Bronchial epithelial cell (primary cell): ENCODE measurements around the gene ABITRAM. TPM values are rescaled to one million over a fixed set of nuclear protein-coding genes. Genes with fewer than 3 reads are reported as not detected.
"Not testable (repeated sequence)": the region's sequence is repeated elsewhere in the genome, so short reads cannot be mapped to it uniquely, and the experiment has no call there.

Experiments used
- DNase-seq: peaks from one replicate; pipeline ENCODE4 v3.0.0-alpha.2; 2010; ENCODE audit warnings: low read depth
- FAIRE-seq: peaks from 2 replicates; lab custom pipeline; 2011; peaks lifted over from hg19 to GRCh38; lab: Jason Lieb, UNC
- H3K27me3 ChIP-seq: 2 replicates; pipeline ENCODE4 v1.5.1; 2011; ENCODE audit warnings: low read length; ENCODE audit not compliant: control insufficient read depth, insufficient read depth
- H3K36me3 ChIP-seq: 2 replicates; pipeline ENCODE4 v1.5.1; 2011; ENCODE audit warnings: low read length; ENCODE audit not compliant: control insufficient read depth, insufficient read depth
- H3K4me3 ChIP-seq: 2 replicates; pipeline ENCODE4 v1.5.1; 2011; ENCODE audit warnings: mild to moderate bottlenecking, low read depth, low read length, control low read depth
- CTCF ChIP-seq: IDR thresholded peaks from 2 replicates; pipeline ENCODE4 v1.5.1; 2011; ENCODE audit warnings: mild to moderate bottlenecking, moderate library complexity, low read length, control low read depth, inconsistent platforms; ENCODE audit not compliant: insufficient read depth, severe bottlenecking
- total RNA-seq: library from RNA; depleted of rRNA; stranded (reverse); fragments of >200 nt; gene quantifications from 2 replicates; pipeline ENCODE4 v1.2.1, GENCODE V29; 2014

ABITRAM gene
- total RNA-seq, 1 donor from 2014 or later, result 8.2 TPM

- FAIRE-seq, result peak; percentile 13
- Histone ChIP-seq H3K36me3 (no peaks in the 10 kb centered on the region), H3K27me3 (no peaks in the 10 kb centered on the region), H3K4me3 (no peak overlapping the region)
- no peak for DNase-seq
- TF ChIP-seq CTCF, result no peak
Observed at GRCh38 chr9:108963459-108964143, 29.4 kb downstream of the ABITRAM start.

- DNase-seq, result no peak
- TF ChIP-seq CTCF, result no peak
- Histone ChIP-seq H3K4me3 (no peak overlapping the region), H3K27me3 (no peaks in the 10 kb centered on the region), H3K36me3 (no peaks in the 10 kb centered on the region)
- no peak for FAIRE-seq
Observed at GRCh38 chr9:108967916-108968315, 33.7 kb downstream of the ABITRAM start.

- FAIRE-seq, DNase-seq, H3K27me3 ChIP-seq, H3K4me3 ChIP-seq, H3K36me3 ChIP-seq: not testable (repeated sequence)
Observed at GRCh38 chr9:108971392-108971791, 37.2 kb downstream of the ABITRAM start.

GRCh38 chr9:108972186-108972585 is 38.0 kb downstream of the ABITRAM start:
- no peak for DNase-seq
- TF ChIP-seq CTCF, result no peak
- H3K36me3 ChIP-seq, result no peaks in the 10 kb centered on the region

GRCh38 chr9:108972626-108973209 is 38.5 kb downstream of the ABITRAM start:
- TF ChIP-seq CTCF, result no peak
- Histone ChIP-seq H3K36me3 (no peaks in the 10 kb centered on the region), H3K27me3 (no peaks in the 10 kb centered on the region), H3K4me3 (no peak overlapping the region)
- FAIRE-seq (no peak), DNase-seq (no peak)

More at GRCh38 chr9:108972186-108972585, 38.0 kb downstream of the ABITRAM start:
- FAIRE-seq, result no peak
- H3K4me3 ChIP-seq, result no peak overlapping the region
- H3K27me3 ChIP-seq, result no peaks in the 10 kb centered on the region

GRCh38 chr9:108973895-108974294 is 39.7 kb downstream of the ABITRAM start:
- no peaks in the 10 kb centered on the region for H3K36me3 ChIP-seq
- no peaks in the 10 kb centered on the region for H3K27me3 ChIP-seq
- DNase-seq, result no peak
- FAIRE-seq, result no peak
- TF ChIP-seq CTCF, result no peak
- no peak overlapping the region for H3K4me3 ChIP-seq
